Colon (tissue), 2 donors: Measurements from ENCODE around the gene DTNBP1.

Experiments
- FAIRE-seq: peaks from 2 replicates; lab custom pipeline; 2012; peaks lifted over from hg19 to GRCh38; lab: Jason Lieb, UNC
- donor health status: control.
- donor health status: control.

The DTNBP1 gene

GRCh38 chr6:15500901-15501825 is 161.7 kb downstream of the DTNBP1 start:
- no peak for FAIRE-seq

- no peak for FAIRE-seq
Observed at GRCh38 chr6:15500078-15500740, 162.6 kb downstream of the DTNBP1 start.

GRCh38 chr6:15499591-15499990 is 163.2 kb downstream of the DTNBP1 start:
- no peak for FAIRE-seq

GRCh38 chr6:15499125-15499524 is 163.7 kb downstream of the DTNBP1 start:
- no peak for FAIRE-seq

GRCh38 chr6:15498640-15499039 is 164.2 kb downstream of the DTNBP1 start:
- no peak for FAIRE-seq

- no peak for FAIRE-seq
Observed at GRCh38 chr6:15496345-15497131, 166.3 kb downstream of the DTNBP1 start.

- no peak for FAIRE-seq
Observed at GRCh38 chr6:15495375-15495901, 167.4 kb downstream of the DTNBP1 start.

- no peak for FAIRE-seq
Observed at GRCh38 chr6:15493437-15494168, 169.2 kb downstream of the DTNBP1 start.

GRCh38 chr6:15491986-15492269 is 170.9 kb downstream of the DTNBP1 start:
- no peak for FAIRE-seq

GRCh38 chr6:15491255-15491985 is 171.4 kb downstream of the DTNBP1 start:
- peak; percentile 21 for FAIRE-seq

GRCh38 chr6:15490242-15491100 is 172.4 kb downstream of the DTNBP1 start:
- FAIRE-seq, result no peak

GRCh38 chr6:15489261-15489962 is 173.4 kb downstream of the DTNBP1 start:
- FAIRE-seq, result no peak

- no peak for FAIRE-seq
Observed at GRCh38 chr6:15487262-15487661, 175.6 kb downstream of the DTNBP1 start.

GRCh38 chr6:15485936-15486335 is 176.9 kb downstream of the DTNBP1 start:
- FAIRE-seq, result no peak

- no peak for FAIRE-seq
Observed at GRCh38 chr6:15484821-15485220, 178.0 kb downstream of the DTNBP1 start.

GRCh38 chr6:15484140-15484539 is 178.7 kb downstream of the DTNBP1 start:
- FAIRE-seq, result no peak

GRCh38 chr6:15483060-15483459 is 179.8 kb downstream of the DTNBP1 start:
- FAIRE-seq, result no peak

- no peak for FAIRE-seq
Observed at GRCh38 chr6:15481390-15482291, 181.2 kb downstream of the DTNBP1 start.
